Loucy (cell line): ENCODE results near the gene KCNA2.

Experiments
- H2AFZ ChIP-seq: fragments of 200-600 bp; sonication (generic); 2 replicates; pipeline ENCODE4 v1.6.0; 2016; ENCODE audit warnings: antibody characterized with exemption, mild to moderate bottlenecking, low read length, moderate library complexity
- H3F3A ChIP-seq: fragments of 200-600 bp; 2 replicates; pipeline ENCODE4 v1.6.0; 2016; ENCODE audit warnings: antibody characterized with exemption, low read depth, mild to moderate bottlenecking
- H3K27me3 ChIP-seq: fragments of 200-600 bp; sonication (generic); 2 replicates; pipeline ENCODE4 v1.6.1; 2014; ENCODE audit warnings: low read length, mild to moderate bottlenecking; ENCODE audit not compliant: insufficient read depth, poor library complexity, severe bottlenecking
- H3K36me3 ChIP-seq: fragments of 200-600 bp; sonication (generic); 2 replicates; pipeline ENCODE4 v1.6.1; 2016; ENCODE audit warnings: low read length; ENCODE audit not compliant: insufficient read depth
- H3K4me1 ChIP-seq: fragments of 200-600 bp; sonication (generic); 2 replicates; pipeline ENCODE4 v1.5.1; 2014; ENCODE audit warnings: low read length, mild to moderate bottlenecking; ENCODE audit not compliant: insufficient read depth, poor library complexity, severe bottlenecking
- H3K4me2 ChIP-seq: fragments of 200-600 bp; sonication (generic); 2 replicates; pipeline ENCODE4 v1.6.0; 2014; ENCODE audit warnings: antibody characterized with exemption, low read length, low read depth, mild to moderate bottlenecking; ENCODE audit not compliant: poor library complexity, severe bottlenecking
- H3K4me3 ChIP-seq: fragments of 200-600 bp; sonication (generic); 2 replicates; pipeline ENCODE4 v1.5.1; 2014; ENCODE audit warnings: low read length, mild to moderate bottlenecking, mixed read lengths; ENCODE audit not compliant: poor library complexity, severe bottlenecking
- H3K79me2 ChIP-seq: fragments of 200-600 bp; sonication (generic); 2 replicates; pipeline ENCODE4 v1.6.1; 2014; ENCODE audit warnings: low read length; ENCODE audit not compliant: insufficient read depth
- H3K9ac ChIP-seq: fragments of 200-600 bp; sonication (generic); 2 replicates; pipeline ENCODE4 v1.6.0; 2014; ENCODE audit warnings: mild to moderate bottlenecking, low read depth, low read length, moderate library complexity; ENCODE audit not compliant: poor library complexity, severe bottlenecking
- H3K9me2 ChIP-seq: fragments of 200-600 bp; sonication (generic); replicated peaks from 2 replicates; pipeline ENCODE4 v1.6.1; 2016; ENCODE audit warnings: low read depth, low read length, mixed read lengths
- H3K9me3 ChIP-seq: fragments of 200-600 bp; sonication (generic); 2 replicates; pipeline ENCODE4 v1.6.1; 2014; ENCODE audit warnings: mild to moderate bottlenecking, antibody characterized with exemption, low read length, low read depth; ENCODE audit not compliant: insufficient read depth
- H4K20me1 ChIP-seq: fragments of 200-600 bp; sonication (generic); 2 replicates; pipeline ENCODE4 v1.6.0; 2014; ENCODE audit warnings: antibody characterized with exemption, low read length, mild to moderate bottlenecking; ENCODE audit not compliant: insufficient read depth, poor library complexity, severe bottlenecking
- EZH2phosphoT487 ChIP-seq: fragments of 200-600 bp; IDR thresholded peaks from 2 replicates; pipeline ENCODE4 v1.6.1; 2018; ENCODE audit warnings: antibody characterized with exemption, mild to moderate bottlenecking, moderate library complexity, borderline replicate concordance
- TF ChIP-seq, protein P1 (sequence below): fragments of 200-600 bp; sonication (generic); conservative IDR thresholded peaks from 2 replicates; pipeline ENCODE4 v1.5.1; 2014; ENCODE audit warnings: mild to moderate bottlenecking, antibody characterized with exemption, low read length

Gene KCNA2

GRCh38 chr1:110572751-110573150 is 33.4 kb downstream of the KCNA2 start:
- no peak overlapping the region for H3K4me2 ChIP-seq
- no peak overlapping the region for H2AFZ ChIP-seq

GRCh38 chr1:110570901-110571300 is 35.3 kb downstream of the KCNA2 start:
- H3K9me2 ChIP-seq = no peaks in the 10 kb centered on the region
- H4K20me1 ChIP-seq = no peaks in the 10 kb centered on the region
- H3K4me3 ChIP-seq = no peak overlapping the region
- no peaks in the 10 kb centered on the region for H3K4me1 ChIP-seq
- H3K36me3 ChIP-seq = no peaks in the 10 kb centered on the region
- no peaks in the 10 kb centered on the region for H3F3A ChIP-seq
- TF ChIP-seq, protein P1, sequence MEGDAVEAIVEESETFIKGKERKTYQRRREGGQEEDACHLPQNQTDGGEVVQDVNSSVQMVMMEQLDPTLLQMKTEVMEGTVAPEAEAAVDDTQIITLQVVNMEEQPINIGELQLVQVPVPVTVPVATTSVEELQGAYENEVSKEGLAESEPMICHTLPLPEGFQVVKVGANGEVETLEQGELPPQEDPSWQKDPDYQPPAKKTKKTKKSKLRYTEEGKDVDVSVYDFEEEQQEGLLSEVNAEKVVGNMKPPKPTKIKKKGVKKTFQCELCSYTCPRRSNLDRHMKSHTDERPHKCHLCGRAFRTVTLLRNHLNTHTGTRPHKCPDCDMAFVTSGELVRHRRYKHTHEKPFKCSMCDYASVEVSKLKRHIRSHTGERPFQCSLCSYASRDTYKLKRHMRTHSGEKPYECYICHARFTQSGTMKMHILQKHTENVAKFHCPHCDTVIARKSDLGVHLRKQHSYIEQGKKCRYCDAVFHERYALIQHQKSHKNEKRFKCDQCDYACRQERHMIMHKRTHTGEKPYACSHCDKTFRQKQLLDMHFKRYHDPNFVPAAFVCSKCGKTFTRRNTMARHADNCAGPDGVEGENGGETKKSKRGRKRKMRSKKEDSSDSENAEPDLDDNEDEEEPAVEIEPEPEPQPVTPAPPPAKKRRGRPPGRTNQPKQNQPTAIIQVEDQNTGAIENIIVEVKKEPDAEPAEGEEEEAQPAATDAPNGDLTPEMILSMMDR = no peak
- TF ChIP-seq EZH2phosphoT487 = no peak
- no peak overlapping the region for H3K4me2 ChIP-seq
- H3K27me3 ChIP-seq = no peaks in the 10 kb centered on the region
- no peak overlapping the region for H3K9ac ChIP-seq
- no peaks in the 10 kb centered on the region for H3K9me3 ChIP-seq
- H2AFZ ChIP-seq = no peak overlapping the region
- no peaks in the 10 kb centered on the region for H3K79me2 ChIP-seq

More at GRCh38 chr1:110572751-110573150, 33.4 kb downstream of the KCNA2 start:
- H4K20me1 ChIP-seq = no peaks in the 10 kb centered on the region
- H3K36me3 ChIP-seq = no peaks in the 10 kb centered on the region
- H3K9me3 ChIP-seq = no peaks in the 10 kb centered on the region
- no peak for TF ChIP-seq EZH2phosphoT487
- TF ChIP-seq, protein P1 = no peak
- no peak overlapping the region for H3K9ac ChIP-seq
- no peaks in the 10 kb centered on the region for H3K79me2 ChIP-seq
- no peaks in the 10 kb centered on the region for H3K9me2 ChIP-seq
- no peak overlapping the region for H3K4me3 ChIP-seq
- no peaks in the 10 kb centered on the region for H3K4me1 ChIP-seq
- H3F3A ChIP-seq = no peaks in the 10 kb centered on the region
- no peaks in the 10 kb centered on the region for H3K27me3 ChIP-seq

DNA sequence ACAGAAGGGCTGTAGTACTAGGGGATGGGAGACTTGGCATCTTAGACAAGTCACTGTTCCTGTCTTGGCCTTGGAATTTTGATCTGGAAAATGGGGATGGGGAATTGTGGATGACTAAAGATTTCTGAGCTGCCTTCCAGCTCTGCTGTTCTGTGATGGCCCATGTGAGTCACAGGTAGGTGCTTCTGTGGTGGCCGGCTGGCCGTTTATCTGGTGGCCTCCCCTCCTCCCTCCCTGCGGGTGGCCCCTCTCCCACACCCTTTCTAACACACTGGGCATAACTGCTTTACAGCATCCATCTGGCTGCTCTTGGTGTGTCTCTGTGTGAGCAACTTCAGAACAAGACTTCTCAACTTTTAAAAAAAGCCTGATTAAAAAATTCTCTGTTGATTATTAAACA is 35.9 kb downstream of the KCNA2 start:
- no peak overlapping the region for H3K9ac ChIP-seq
- no peaks in the 10 kb centered on the region for H3K36me3 ChIP-seq
- no peak overlapping the region for H3K4me3 ChIP-seq
- no peaks in the 10 kb centered on the region for H3F3A ChIP-seq
- TF ChIP-seq, protein P1 = no peak
- no peak for TF ChIP-seq EZH2phosphoT487
- H3K4me1 ChIP-seq = no peaks in the 10 kb centered on the region
- no peaks in the 10 kb centered on the region for H3K79me2 ChIP-seq
- no peak overlapping the region for H3K4me2 ChIP-seq
- H3K27me3 ChIP-seq = no peaks in the 10 kb centered on the region
- no peaks in the 10 kb centered on the region for H3K9me3 ChIP-seq
- H4K20me1 ChIP-seq = no peaks in the 10 kb centered on the region
- H3K9me2 ChIP-seq = no peaks in the 10 kb centered on the region
- no peak overlapping the region for H2AFZ ChIP-seq
